HG03135 (cell line): ENCODE measurements around the gene GPX2.

Experiments used
- ATAC-seq: cut with Tn5 transposase; IDR thresholded peaks from one replicate; pipeline ENCODE4 v1.9.1; 2021; ENCODE audit warnings: mild to moderate bottlenecking, moderate library complexity; ENCODE audit not compliant: unreplicated experiment

Gene GPX2

DNA sequence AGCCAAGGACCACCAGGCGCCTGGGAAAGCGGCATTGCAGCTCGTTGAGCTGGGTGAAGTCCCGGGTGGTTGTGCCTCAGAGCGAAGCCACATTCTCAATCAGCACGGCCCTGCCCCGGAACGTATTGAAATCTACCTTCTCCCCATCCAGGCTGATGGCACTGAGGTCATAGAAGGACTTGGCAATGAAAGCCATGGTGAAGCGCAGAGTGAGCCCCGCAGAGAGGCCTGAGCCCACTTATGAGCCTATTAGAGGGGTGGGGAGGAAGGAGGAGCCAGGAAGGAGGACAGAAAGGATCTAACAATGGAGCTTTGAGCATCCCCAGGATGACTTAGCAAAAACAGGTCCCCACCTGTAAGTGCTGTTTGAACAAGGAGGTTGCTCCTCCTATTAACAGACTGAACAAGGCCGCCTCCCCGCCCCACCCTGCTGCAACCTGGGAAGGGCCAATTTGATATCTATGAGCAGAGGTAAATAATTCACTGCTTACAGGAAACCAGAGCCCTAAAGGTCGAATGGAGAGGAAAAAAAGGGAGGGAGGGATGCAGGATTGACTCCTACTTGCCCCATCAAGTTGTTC is at the start of gene GPX2:
Gene GPX2 (minus strand): TSS at position 215 of the 581 bp plus-strand sequence. CDS start 19 bp downstream, at position 196.
- ATAC-seq = no peak

- ATAC-seq = no peak
Observed at GRCh38 chr14:64990939-64991338, 48.4 kb upstream of the GPX2 start.

- ATAC-seq = no peak
Observed at GRCh38 chr14:64990296-64990695, 47.8 kb upstream of the GPX2 start.

DNA sequence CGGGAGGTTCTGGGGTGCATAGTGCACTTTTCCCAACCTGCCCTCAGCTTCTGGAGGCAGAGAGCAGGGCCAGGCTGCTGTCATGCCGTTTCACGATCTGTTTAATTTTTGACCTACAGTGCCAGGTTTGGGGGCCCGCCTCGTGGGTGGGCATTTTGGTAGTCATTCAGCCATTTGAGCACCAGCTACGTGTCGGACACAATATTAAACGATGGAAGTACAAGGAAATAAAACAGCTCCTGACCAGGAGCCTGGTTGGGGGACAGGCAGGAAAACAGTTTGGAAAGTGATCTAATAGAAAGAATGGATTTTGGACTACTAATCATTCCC is 44.9 kb upstream of the GPX2 start:
- ATAC-seq = no peak

DNA sequence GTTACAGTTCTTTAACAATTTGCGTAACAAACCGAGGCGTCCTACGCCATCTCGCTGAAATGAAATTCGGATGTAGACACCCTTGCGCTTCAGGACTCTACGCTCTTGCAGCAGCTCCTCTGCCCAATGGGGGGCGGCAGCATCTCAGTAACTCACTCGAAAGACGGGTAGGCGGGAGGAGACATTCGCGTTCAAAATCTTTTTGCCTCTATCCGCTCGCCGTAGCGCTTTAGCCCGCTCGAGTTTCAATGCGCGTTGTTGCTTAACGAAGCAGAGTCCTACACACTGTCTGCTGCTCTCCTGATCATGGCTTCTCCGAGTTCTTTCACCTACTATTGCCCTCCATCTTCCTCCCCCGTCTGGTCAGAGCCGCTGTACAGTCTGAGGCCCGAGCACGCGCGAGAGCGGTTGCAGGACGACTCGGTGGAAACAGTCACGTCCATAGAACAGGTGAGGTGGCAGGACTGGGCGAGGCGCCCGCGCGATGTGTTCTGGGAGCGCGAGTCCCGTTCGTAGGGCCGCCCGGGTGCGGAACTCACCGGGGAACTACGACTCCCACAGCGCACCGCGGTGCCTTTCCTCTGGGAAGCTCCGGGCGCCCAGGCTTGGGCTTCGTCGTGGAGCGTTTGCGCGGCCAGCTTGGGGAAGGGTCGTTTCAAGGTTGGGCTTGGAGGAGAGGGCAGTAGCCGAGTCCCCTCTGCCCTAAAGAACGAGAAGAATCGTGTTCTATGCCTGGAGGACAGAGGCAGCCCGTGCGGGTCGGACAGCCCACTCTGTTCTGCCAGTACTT is 44.3 kb upstream of the GPX2 start, which contains the start of gene FNTB:
Gene FNTB (plus strand): TSS at position 248 of the 790 bp plus-strand sequence. CDS start 59 bp downstream, at position 307.
- ATAC-seq = peak; percentile 89

DNA sequence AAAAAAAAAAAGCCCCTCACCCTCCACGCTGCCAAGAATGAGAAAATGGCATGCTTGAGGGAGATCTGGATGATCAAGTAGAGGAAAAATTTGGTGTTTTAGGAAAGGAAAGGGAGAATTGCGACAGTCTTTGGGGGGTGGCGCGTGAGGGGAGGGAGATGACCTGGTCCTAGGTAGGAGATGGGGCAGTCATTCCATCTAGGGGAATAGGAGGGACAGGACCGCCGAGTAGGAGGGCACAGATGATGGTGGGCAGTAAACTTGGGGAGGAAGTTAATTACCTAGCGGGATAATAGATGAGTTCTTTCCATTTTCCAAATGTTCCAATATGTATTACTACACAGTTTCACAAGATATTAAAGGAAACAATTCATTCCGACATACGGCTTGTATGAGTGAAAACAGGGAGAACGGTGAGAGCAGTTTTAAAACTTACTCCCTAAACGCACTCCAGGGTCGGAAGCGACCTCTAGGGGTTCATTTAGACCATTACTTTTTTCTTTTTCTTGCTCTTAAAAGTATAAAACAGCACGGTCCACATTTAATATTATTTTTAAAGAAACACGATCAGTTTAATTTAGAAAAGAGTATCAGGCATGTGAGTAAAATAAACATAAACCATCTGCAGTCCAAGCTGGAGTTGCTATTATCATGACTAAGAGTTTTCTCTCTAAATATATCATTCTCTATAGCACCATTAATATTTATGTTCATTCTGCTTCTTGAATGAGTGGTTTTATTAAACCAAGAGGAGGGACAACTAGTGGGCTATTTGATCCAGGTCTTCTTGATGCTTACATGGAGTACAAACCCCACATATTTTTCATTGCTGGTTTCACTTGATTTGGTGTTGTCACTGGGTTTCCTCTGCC is 41.1 kb upstream of the GPX2 start:
- no peak for ATAC-seq

GRCh38 chr14:64979336-64980074 is 37.0 kb upstream of the GPX2 start:
- ATAC-seq = no peak

GRCh38 chr14:64974563-64974962 is 32.0 kb upstream of the GPX2 start:
- ATAC-seq = no peak

DNA sequence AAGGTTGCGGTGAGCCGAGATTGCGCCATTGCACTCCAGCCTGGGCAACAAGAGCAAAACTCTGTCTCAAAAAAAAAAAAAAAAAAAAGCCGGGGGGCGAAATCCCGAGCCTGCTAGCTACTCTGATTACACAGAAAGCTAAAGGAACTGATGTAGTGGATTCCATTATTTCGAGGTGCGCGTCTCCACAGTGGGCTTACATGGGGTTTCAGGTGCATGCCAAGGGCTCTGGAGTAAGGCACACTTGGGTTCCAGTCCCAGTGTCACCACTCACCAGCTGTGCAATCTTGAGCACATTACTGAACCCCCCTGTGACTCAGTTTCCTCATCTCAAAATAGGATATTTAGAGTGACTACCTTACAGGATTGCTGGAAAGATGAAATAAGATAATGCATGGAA is 31.3 kb upstream of the GPX2 start:
- ATAC-seq = no peak

GRCh38 chr14:64973026-64973442 is 30.5 kb upstream of the GPX2 start:
- ATAC-seq = no peak

DNA sequence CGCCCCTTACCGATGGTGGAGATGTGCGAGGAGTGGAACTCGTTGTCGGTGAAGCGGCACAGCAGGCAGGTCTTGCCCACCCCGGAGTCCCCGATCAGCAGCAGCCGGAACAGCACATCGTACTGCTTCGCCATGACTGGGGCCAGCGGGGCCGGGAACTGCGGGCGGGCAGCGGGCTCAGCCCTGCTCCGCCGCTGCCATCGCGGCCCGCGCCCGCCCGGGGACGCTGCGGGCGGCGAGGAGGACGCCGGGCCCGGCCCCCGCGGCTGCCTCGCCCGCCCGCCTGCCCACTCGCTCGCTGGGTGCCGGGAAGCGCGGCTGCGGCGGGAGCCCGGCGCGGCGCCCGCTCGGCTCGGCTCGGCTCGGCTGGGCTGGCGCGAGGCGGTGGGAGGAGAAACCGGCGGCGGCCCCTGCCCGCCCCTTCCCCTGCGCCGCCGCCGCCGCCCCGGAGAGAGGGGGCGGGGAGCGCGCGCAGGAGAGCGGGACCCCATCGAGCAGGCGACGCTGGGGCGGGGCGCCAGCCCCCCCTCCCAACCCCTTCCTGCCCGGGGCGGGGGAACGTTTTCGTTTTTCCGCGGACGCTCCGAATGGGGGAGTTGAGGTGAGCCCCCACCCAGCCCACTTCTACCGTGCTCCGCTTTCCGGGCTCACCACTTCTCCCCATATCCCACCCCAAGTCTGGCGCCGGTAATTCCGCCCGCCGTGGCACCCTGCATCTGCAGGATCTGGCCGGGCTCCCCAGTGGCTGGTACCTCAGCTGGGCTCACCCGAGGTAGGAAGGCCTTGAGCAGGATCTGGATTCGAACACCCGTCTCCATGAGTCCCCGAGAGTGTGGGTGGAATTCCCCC is 29.6 kb upstream of the GPX2 start, which contains the start of gene RAB15:
Gene RAB15 (minus strand): TSS at position 394 of the 849 bp plus-strand sequence. CDS start 260 bp downstream, at position 134.
- ATAC-seq = peak; percentile 46

DNA sequence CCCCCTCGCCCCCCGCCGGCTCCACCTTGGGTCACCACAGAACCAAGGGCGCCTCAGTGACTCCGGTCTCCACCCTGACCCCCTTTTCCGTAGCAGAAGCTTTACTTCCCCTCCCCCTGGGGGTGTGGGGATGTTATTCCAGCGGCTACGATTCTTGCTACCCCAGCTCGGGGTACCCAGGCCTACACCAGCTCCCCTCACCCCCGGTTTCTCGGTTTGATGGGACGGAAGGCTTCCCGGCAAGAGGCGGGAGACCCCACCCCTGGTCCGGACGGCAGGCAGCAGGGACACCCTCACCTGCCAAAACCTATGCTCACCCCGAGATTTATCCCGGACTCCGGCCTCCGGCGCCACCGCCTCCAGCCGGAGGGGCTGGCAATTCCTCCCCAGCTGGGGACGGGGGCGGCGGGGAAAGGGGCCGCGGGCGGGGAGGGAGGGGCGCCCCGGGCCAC is 29.0 kb upstream of the GPX2 start:
- ATAC-seq = no peak

DNA sequence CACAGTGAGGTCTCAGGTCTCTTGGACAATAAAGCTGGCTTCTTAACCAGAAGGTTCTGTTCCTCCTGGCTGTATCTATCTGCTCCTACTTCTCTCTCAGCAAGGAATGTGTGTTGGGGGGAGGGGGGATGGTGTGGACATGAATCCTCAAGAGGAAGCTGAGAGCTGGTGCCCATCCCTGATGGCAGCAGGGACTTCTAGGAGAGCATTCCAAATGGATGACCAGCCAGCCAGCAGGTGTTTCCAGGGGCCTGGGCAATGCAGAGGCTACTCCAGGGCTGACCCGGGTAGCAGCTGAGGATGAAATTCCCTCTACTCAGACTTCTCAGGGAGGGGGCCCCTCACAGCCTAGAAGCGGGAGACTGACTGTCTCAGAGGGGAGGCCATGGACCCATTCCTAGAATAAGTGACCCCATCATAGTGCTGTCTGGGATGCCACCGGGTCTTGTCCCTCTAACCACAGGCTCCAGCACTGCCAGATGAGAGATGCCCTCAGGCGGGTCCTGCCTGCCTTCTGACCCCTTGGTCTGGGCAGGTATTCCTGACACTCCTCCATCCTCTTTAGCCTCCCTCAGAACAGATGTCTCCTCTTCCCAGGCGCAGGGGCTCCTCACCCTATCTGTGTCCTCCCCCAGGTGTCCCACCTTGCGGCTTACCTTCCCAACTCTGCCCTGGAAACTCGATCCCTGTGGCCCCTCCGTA is 28.4 kb upstream of the GPX2 start:
- no peak for ATAC-seq

DNA sequence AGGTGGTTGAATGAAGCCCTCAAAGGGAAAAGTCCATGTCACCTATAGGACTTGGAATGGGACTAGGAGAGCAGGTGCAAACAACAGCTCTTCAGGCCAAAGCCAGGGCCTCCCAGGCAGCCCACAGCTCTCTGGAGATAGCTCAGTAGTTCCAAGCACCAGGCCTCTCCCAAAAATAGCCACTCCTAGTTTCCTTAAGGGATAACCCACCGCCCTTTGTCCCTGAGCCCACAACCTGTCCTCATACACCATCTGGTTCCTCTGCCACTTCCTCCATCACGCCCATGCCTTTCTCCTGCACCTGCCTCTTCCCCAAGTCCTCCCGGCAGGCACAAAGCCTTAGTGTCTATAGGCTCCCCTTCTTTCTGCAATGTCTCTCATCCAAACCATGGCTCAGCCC is 27.5 kb upstream of the GPX2 start:
- ATAC-seq = no peak

DNA sequence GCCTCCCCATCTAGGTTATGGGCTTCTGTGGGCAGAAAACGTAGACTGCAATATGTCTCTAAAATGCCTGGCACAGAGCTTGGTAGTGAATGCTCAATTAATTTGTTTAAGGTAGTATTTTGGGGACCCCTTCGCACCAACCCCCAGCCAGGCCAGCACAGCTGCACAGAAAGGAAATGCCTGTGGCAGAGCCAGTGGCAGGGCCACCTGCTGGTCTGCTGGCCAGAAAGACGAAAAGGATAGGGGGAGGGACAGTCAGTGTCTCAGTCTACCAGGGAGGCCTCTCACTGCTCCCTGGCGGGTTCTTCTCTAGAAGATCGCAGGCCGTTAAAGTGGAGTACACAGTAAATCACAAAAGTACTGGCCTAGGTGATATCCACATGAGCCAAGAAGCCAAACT is 26.1 kb upstream of the GPX2 start:
- no peak for ATAC-seq

- no peak for ATAC-seq
Observed at GRCh38 chr14:64968167-64968566, 25.6 kb upstream of the GPX2 start.

- no peak for ATAC-seq
Observed at GRCh38 chr14:64966976-64967375, 24.4 kb upstream of the GPX2 start.

DNA sequence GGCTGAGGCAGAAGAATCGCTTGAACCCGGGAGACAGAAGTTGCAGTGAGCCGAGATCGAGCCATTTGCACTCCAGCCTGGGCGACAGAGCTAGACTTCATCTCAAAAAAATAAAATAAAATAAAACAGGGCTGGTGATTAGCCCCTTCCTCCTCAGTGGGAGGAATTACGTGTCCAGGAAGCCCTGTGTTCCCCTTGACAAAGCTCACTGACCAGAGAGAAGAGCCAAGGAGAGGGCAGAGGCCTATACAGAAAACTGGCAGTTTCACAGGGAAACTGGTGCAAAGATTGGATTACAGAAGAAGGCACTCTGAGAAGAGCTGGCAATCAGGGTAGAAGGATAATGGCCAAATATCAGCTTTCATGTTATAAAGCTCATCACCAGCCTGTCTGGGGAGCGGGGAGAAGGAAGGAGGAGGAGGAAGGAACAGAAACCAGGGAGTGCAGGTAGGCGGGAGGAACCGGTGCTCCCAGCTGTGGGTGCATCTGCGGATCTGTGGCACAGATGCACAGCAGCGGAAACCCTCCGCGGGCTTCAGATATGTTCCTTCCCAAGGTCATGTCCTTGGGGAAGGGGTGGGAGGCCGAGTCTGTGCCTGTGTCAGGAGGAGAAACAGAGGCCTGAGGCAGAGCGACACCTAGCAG is 22.9 kb upstream of the GPX2 start:
- ATAC-seq = no peak

DNA sequence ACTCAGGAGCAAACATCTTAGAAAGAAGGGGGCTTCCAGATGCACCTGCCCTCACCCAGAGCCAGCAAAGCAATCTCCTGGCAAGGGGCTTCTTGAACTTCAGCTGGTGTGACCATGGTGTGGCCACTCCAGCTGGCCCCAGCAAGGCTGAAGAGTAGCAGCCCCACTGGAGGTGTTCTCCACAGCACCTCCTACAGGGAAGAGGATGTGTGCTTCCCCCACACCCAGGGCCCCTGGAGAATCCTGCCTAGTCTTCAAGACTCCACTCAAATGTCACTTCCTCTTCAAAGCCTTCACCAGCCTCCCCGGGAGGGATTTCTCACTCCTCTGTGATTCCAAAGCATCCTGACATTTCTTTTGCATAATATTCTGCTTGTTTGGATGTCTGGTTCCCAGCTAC is 21.1 kb upstream of the GPX2 start:
- ATAC-seq = no peak
